HEK293 (cell line): Measurements from ENCODE around the gene TRIM7.

ENCODE experiments used
- ATF2 ChIP-seq: fragments of 450-650 bp; formaldehyde crosslinking; IDR thresholded peaks from 2 replicates; pipeline ENCODE4 v1.5.1; 2016; ENCODE audit warnings: missing biosample characterization, missing genetic modification characterization, low read depth
- BCL11B ChIP-seq: fragments of 450-650 bp; formaldehyde crosslinking; IDR thresholded peaks from 2 replicates; pipeline ENCODE4 v1.5.1; 2016; ENCODE audit warnings: low read depth, missing biosample characterization, missing genetic modification characterization
- CTCF ChIP-seq: fragments of 450-650 bp; formaldehyde crosslinking; IDR thresholded peaks from 2 replicates; pipeline ENCODE4 v1.5.1; 2016; ENCODE audit warnings: missing biosample characterization, missing genetic modification characterization
- FEZF1 ChIP-seq: fragments of 450-650 bp; formaldehyde crosslinking; IDR thresholded peaks from 2 replicates; pipeline ENCODE4 v1.5.1; 2016; ENCODE audit warnings: missing biosample characterization, missing genetic modification characterization
- GLIS1 ChIP-seq: fragments of 450-650 bp; formaldehyde crosslinking; IDR thresholded peaks from 2 replicates; pipeline ENCODE4 v1.5.1; 2016; ENCODE audit warnings: missing biosample characterization, missing genetic modification characterization
- MZF1 ChIP-seq: fragments of 450-650 bp; formaldehyde crosslinking; IDR thresholded peaks from 2 replicates; pipeline ENCODE4 v1.5.1; 2017; ENCODE audit warnings: missing biosample characterization, missing genetic modification characterization, borderline replicate concordance
- OSR2 ChIP-seq: fragments of 450-650 bp; formaldehyde crosslinking; IDR thresholded peaks from 2 replicates; pipeline ENCODE4 v1.5.1; 2016; ENCODE audit warnings: missing biosample characterization, missing genetic modification characterization
- SCRT2 ChIP-seq: fragments of 450-650 bp; formaldehyde crosslinking; IDR thresholded peaks from 2 replicates; pipeline ENCODE4 v1.5.1; 2016; ENCODE audit warnings: missing biosample characterization, missing genetic modification characterization
- SP7 ChIP-seq: fragments of 450-650 bp; formaldehyde crosslinking; IDR thresholded peaks from 2 replicates; pipeline ENCODE4 v1.5.1; 2016; ENCODE audit warnings: missing biosample characterization, missing genetic modification characterization
- YY2 ChIP-seq: fragments of 450-650 bp; formaldehyde crosslinking; IDR thresholded peaks from 2 replicates; pipeline ENCODE4 v1.5.1; 2016; ENCODE audit warnings: missing biosample characterization, missing genetic modification characterization
- ZBTB10 ChIP-seq: fragments of 450-650 bp; formaldehyde crosslinking; IDR thresholded peaks from 2 replicates; pipeline ENCODE4 v1.5.1; 2016; ENCODE audit warnings: missing biosample characterization, missing genetic modification characterization
- ZBTB17 ChIP-seq: fragments of 450-650 bp; formaldehyde crosslinking; IDR thresholded peaks from 2 replicates; pipeline ENCODE4 v1.5.1; 2016; ENCODE audit warnings: missing biosample characterization, missing genetic modification characterization
- ZBTB21 ChIP-seq: fragments of 450-650 bp; formaldehyde crosslinking; IDR thresholded peaks from 2 replicates; pipeline ENCODE4 v1.5.1; 2017; ENCODE audit warnings: missing biosample characterization, missing genetic modification characterization
- ZBTB49 ChIP-seq: fragments of 450-650 bp; formaldehyde crosslinking; IDR thresholded peaks from 2 replicates; pipeline ENCODE4 v1.5.1; 2016; ENCODE audit warnings: missing biosample characterization, missing genetic modification characterization, low read depth
- ZBTB7A ChIP-seq: fragments of 450-650 bp; formaldehyde crosslinking; IDR thresholded peaks from 2 replicates; pipeline ENCODE4 v1.5.1; 2016; ENCODE audit warnings: low read depth, missing biosample characterization, missing genetic modification characterization
- ZFHX2 ChIP-seq: fragments of 450-650 bp; formaldehyde crosslinking; conservative IDR thresholded peaks from 2 replicates; pipeline ENCODE4 v1.5.1; 2016; ENCODE audit warnings: missing biosample characterization, missing genetic modification characterization
- ZNF174 ChIP-seq: fragments of 450-650 bp; formaldehyde crosslinking; IDR thresholded peaks from 2 replicates; pipeline ENCODE4 v1.5.0; 2017; ENCODE audit warnings: missing biosample characterization, mild to moderate bottlenecking, missing genetic modification characterization
- ZNF184 ChIP-seq: fragments of 450-650 bp; IDR thresholded peaks from 2 replicates; pipeline ENCODE4 v1.5.1; 2018; ENCODE audit warnings: missing biosample characterization, mild to moderate bottlenecking, missing genetic modification characterization
- ZNF404 ChIP-seq: fragments of 450-650 bp; formaldehyde crosslinking; IDR thresholded peaks from 2 replicates; pipeline ENCODE4 v1.5.1; 2017; ENCODE audit warnings: missing biosample characterization, missing genetic modification characterization
- ZNF529 ChIP-seq: fragments of 450-650 bp; formaldehyde crosslinking; IDR thresholded peaks from 2 replicates; pipeline ENCODE4 v1.5.1; 2017; ENCODE audit warnings: missing genetic modification characterization, missing biosample characterization; ENCODE audit not compliant: insufficient replicate concordance
- ZNF548 ChIP-seq: fragments of 450-650 bp; formaldehyde crosslinking; IDR thresholded peaks from 2 replicates; pipeline ENCODE4 v1.5.1; 2016; ENCODE audit warnings: missing biosample characterization, missing genetic modification characterization
- ZNF555 ChIP-seq: fragments of 450-650 bp; formaldehyde crosslinking; conservative IDR thresholded peaks from 2 replicates; pipeline ENCODE4 v1.5.1; 2017; ENCODE audit warnings: missing biosample characterization, mild to moderate bottlenecking, missing genetic modification characterization, inconsistent platforms
- ZNF660 ChIP-seq: fragments of 450-650 bp; IDR thresholded peaks from 2 replicates; pipeline ENCODE4 v1.5.1; 2018; ENCODE audit warnings: missing biosample characterization, mild to moderate bottlenecking, missing genetic modification characterization
- ZNF670 ChIP-seq: fragments of 450-650 bp; formaldehyde crosslinking; IDR thresholded peaks from 2 replicates; pipeline ENCODE4 v1.5.1; 2016; ENCODE audit warnings: missing biosample characterization, missing genetic modification characterization, low read depth
- ZNF692 ChIP-seq: fragments of 450-650 bp; formaldehyde crosslinking; IDR thresholded peaks from 2 replicates; pipeline ENCODE4 v1.5.1; 2016; ENCODE audit warnings: missing biosample characterization, missing genetic modification characterization
- ZNF76 ChIP-seq: fragments of 450-650 bp; formaldehyde crosslinking; IDR thresholded peaks from 2 replicates; pipeline ENCODE4; 2016; ENCODE audit warnings: low read depth, missing biosample characterization, missing genetic modification characterization, borderline replicate concordance
- TF ChIP-seq, protein P1 (sequence below): fragments of 450-650 bp; formaldehyde crosslinking; IDR thresholded peaks from 2 replicates; pipeline ENCODE4 v1.5.1; 2016; ENCODE audit warnings: missing biosample characterization, missing genetic modification characterization

Gene TRIM7

DNA sequence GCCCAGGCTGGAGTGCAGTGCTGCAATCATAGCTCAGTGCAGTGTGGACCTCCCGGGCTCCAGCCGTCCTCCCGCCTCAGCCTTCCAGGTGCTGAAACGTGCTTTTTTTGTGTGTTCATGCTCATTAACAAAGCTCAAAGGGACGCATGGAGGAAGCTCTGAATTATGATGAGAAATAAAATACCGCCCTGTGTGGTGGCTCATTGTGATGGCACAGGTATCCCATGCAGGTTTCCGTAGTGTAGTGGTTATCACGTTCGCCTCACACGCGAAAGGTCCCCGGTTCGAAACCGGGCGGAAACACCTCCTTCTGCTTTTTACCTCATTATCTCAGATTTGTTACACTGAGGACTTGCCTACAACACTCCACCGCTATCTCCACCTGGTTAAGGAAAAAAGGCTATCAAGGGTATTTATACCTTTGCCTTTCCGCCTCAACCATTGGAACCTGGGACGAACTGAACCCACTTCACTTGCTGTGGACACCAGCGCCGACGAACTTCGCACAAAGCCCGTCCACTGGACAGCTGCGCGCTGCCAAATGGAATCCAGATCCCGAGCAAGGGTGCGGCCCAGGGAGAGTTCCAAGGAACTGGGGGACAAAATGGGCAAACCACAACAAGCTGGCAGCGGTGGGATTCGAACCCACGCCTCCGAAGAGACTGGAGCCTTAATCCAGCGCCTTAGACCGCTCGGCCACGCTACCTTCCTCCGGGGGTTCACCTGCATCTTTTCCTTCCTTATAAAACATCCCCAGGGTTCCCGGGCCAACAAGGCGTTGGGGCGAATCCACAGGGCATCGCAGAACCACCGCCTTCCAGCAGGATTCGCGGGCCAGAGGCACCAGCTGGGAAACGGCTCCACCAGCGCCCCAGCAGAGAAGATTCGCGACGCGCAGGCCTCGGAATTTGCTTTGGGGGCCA is 31.3 kb downstream of the TRIM7 start (continued):
- no peak for TF ChIP-seq ZNF529 (tag by site-specific recombination)
- TF ChIP-seq ZNF184 (tag by site-specific recombination): peak; percentile 93
- TF ChIP-seq MZF1: peak; percentile 90; the same call in 1 of the 2 replicates
- no peak for TF ChIP-seq ZNF404 (tag by site-specific recombination)
- TF ChIP-seq ZNF76 (tag by site-specific recombination): no peak; the same call in none of the 2 replicates
- peak; percentile 93 for TF ChIP-seq ZBTB17 (tag by site-specific recombination)
- TF ChIP-seq BCL11B (tag by site-specific recombination): peak; percentile 98
- TF ChIP-seq GLIS1 (tag by site-specific recombination): peak; percentile 98
- peak; percentile 8 for TF ChIP-seq SCRT2 (tag by site-specific recombination)
- peak; percentile 92 for TF ChIP-seq SP7
- TF ChIP-seq ZNF555: no peak
- no peak for TF ChIP-seq ZNF670
- TF ChIP-seq ZNF692 (tag by site-specific recombination): peak; percentile 77; the same call in 1 of the 2 replicates
- TF ChIP-seq ZNF548 (tag by site-specific recombination): no peak
- TF ChIP-seq ZNF660 (tag by site-specific recombination): peak; percentile 100
- TF ChIP-seq FEZF1 (tag by site-specific recombination): peak; percentile 63
- no peak for TF ChIP-seq ATF2 (tag by site-specific recombination)
- no peak for TF ChIP-seq ZFHX2
- peak; percentile 82 for TF ChIP-seq ZBTB21 (tag by site-specific recombination)
- no peak for TF ChIP-seq YY2 (tag by site-specific recombination)
- no peak; the same call in 1 of the 2 replicates for TF ChIP-seq OSR2 (tag by site-specific recombination)
- peak; percentile 96 for TF ChIP-seq ZBTB10 (tag by site-specific recombination)
- no peak for TF ChIP-seq ZNF174 (tag by site-specific recombination)
- no peak for TF ChIP-seq ZBTB49
- peak; percentile 43; the same call in 1 of the 2 replicates for TF ChIP-seq CTCF (tag by site-specific recombination)
- TF ChIP-seq ZBTB7A (tag by site-specific recombination): no peak; the same call in 1 of the 2 replicates
- TF ChIP-seq, protein P1, sequence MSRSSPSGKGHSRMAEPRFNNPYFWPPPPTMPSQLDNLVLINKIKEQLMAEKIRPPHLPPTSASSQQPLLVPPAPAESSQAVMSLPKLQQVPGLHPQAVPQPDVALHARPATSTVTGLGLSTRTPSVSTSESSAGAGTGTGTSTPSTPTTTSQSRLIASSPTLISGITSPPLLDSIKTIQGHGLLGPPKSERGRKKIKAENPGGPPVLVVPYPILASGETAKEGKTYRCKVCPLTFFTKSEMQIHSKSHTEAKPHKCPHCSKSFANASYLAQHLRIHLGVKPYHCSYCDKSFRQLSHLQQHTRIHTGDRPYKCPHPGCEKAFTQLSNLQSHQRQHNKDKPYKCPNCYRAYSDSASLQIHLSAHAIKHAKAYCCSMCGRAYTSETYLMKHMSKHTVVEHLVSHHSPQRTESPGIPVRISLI (tag by site-specific recombination): peak; percentile 93
